ENCODE results near the gene DDC.

The DDC gene

GRCh38 chr7:50450590-50451032 lies 114.6 kb downstream of the DDC start:
- DNase-seq, result no peak

DNA sequence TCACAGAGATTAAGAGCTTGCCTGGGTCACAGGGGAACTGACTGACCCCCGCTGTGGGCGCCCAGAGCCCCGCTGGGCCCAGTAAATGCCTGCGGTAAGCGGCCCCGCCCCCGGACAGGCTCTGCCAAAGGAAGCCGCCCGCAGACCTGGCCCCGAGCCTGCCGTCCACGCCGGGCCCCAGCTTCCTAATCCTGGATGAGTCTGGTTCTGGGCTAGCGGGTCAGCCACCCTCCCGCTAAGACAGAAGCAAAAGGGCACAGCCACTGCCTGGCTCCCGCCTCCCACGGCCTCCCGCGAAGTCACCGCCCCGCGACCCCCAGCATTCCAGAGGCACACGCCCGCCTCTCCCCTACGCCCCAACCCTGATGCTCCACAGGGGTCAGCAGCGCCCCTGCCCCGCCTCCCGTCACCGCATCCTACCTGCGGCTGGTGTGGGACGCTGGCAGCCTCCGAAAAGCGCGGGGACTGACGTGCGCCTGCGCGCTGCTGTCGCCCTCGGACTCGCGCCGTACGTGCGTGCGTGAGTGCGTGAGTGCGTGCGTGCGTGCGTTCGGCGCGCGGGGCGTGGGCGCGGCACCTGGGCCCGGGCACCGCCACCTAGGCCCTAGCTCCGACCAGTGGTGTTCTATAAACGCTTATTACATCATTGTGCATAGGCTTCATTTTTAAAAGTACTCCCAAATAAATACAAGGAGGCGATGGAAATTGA lies 115.2 kb downstream of the DDC start, which contains the start of gene FIGNL1:
FIGNL1 (minus strand) TSS at position 470 of the 709 bp plus-strand sequence. CDS start 3,063 bp downstream, outside the sequence.
- peak; percentile 52 to 76 for DNase-seq

GRCh38 chr7:50449501-50449880 lies 115.7 kb downstream of the DDC start:
- peak in 1 of 2 experiments; percentile 10 for DNase-seq

DNA sequence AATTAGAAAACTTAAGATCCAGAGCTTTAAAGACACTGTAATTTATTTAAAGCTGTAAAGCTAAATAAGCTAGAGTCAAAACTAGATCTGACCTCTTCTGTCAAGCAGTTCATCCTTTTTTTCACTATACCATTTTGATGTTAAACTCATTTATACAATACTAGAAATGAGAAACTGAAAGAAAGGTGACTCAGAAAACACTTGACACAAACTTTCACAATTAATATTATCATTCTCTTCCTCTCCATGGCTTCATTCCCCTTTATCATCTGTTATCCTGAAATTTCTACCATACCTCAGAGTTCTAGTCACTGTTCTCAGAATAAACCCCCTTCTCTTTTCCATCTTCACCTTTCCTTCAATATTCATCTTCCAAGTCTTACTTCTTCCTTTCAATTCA lies 116.4 kb downstream of the DDC start:
- DNase-seq, result no peak

DNA sequence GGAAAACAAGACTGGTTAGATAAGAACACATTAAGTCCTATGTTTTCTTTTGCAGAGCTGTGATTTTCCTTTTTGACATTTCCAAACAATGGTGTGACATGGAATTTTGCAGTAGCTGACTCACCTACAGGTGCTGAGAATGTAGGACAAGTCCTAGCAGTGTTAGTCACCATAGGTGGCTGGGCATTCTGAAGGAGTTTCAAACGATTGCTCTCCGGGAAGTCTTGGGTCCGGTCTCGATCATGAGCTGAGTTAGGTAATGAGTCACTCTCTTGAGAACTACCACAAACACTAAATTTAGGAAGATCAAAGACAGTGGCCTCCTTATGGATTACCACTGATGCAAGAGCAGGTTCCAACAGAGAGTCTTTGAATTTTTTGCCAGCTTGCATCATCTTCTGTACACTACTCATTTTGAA lies 118.7 kb downstream of the DDC start:
- no peak for DNase-seq

GRCh38 chr7:50436133-50436806 lies 128.9 kb downstream of the DDC start:
- no peak for DNase-seq

DNA sequence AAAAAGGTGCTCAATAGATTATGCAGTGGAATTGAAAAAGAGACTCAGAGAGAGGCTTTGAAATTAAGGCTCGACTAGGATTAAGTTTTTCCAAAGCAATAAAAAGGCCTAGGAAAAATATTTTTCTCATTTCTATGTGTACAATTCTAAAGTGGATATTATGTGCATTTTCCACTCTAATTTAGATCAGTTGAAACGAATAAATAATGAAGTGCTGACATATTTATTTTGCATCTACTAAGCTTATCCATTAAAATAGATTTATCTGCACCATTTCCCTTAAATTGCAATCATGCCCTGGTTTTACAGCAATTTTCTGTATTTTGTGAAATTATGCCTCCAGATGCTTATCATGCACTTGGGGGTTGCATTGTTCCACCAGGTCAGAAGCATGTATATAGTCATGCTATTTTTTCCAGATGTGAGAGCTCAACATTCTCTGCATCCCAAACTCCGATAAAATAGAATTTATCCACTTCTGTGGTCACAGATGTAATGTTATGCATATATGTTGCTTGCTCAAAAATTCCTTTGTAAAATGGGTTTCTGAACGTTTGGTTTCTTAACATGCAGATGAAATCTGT lies 133.4 kb downstream of the DDC start:
- DNase-seq, result no peak

DNA sequence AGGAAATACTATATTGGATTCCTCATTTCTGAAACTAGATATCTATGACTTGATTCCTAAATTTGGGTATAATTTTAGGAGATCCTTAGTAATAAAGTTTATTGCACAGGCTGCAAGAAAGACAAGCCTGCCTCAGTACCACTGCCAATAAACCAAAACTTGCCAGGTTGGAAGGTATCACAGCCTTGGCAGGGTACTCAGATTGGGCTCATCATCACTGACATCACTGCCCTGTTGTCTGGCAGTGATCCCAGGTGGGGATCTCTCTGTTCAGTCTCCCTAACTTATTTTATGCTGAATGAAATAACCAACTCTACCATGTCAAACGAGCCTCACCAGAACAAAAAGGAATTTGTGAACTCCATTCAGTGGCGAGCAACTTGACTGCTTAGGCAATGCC lies 133.9 kb downstream of the DDC start:
- no peak for DNase-seq

GRCh38 chr7:50428911-50429310 lies 136.3 kb downstream of the DDC start:
- DNase-seq, result no peak

- DNase-seq, result no peak
These were observed 137.7 kb downstream of the DDC start for GRCh38 chr7:50427518-50427917.

- DNase-seq, result no peak
These were observed 138.7 kb downstream of the DDC start for GRCh38 chr7:50426280-50427045.

DNA sequence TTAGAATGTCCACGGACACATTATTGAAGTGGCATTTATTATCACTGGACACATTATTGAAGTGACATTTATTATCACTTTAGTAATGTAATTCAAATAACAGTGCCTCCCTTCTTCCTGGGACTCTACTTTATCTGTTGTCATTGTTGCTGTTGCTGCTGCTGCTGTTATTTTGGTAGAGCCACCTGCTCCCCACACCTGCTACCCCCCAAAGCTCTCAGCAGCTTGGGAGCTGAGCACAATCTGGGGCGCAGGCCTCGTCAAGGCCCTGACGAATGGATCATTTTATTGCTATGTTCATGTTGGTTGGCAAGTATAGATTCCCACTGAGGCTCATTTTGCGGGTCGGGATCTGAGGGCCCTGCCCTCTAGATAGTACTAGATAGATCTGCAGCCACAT lies 139.9 kb downstream of the DDC start:
- no peak for DNase-seq

GRCh38 chr7:50423860-50424259 lies 141.3 kb downstream of the DDC start:
- DNase-seq, result no peak

DNA sequence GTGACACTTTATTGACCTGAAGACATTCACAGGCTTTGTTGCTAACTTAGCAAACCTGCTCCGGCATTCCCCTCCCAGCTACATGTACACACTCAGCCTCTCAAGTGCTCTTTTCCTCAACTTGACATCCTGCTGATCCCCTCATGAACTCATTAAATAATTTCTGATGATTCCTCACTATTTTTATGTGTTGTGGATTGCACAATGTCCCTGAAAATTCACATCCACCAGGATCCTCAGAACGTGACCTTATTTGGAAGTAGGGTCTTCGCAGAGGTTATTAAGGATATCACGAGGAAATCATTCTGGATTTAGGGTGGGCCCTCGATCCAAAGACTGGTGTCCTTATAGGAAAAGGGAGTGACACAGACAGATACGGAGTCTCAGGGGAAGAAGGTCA lies 142.3 kb downstream of the DDC start:
- DNase-seq, result no peak

GRCh38 chr7:50421043-50421442 lies 144.2 kb downstream of the DDC start:
- no peak for DNase-seq

DNA sequence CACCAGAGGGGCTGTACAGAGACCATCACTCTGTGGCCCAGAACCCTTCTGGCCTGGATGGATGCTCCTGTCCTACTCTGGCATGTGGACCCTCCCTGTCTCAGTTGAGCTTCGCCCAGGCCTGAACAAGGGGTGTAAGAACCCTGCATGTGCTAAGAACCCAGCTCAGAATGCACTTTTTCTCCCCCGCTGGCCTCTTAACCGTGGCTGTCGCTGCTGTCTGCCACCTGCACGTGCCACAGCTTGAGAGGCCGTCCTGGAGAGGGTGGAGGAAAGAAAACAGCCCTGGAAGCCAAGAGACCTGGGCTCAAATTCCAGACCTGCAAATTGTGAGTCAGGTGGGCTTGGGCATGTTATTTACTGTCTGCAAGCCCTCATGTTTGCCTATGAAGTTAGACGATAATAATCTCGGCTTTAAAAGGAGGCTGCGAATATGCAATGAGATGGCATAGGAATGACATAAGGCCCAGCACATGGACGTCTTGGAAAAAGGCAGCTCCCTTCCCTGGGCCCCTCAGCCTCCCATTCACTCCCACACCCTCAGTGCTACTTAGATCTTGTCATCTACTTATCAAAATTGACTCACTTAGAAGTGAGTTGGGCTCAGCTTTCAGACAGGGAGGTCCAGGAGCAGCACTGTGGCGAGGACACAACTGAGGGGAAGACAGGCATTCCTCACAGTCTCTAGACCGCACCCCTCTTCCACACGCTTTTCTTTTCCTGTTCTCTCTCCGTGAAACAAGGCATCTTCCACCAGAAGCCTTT lies 146.5 kb downstream of the DDC start:
- peak in 1 of 2 experiments; percentile 15 for DNase-seq

- peak; percentile 64 to 84 for DNase-seq
These were observed 147.1 kb downstream of the DDC start for GRCh38 chr7:50418086-50418515.

DNA sequence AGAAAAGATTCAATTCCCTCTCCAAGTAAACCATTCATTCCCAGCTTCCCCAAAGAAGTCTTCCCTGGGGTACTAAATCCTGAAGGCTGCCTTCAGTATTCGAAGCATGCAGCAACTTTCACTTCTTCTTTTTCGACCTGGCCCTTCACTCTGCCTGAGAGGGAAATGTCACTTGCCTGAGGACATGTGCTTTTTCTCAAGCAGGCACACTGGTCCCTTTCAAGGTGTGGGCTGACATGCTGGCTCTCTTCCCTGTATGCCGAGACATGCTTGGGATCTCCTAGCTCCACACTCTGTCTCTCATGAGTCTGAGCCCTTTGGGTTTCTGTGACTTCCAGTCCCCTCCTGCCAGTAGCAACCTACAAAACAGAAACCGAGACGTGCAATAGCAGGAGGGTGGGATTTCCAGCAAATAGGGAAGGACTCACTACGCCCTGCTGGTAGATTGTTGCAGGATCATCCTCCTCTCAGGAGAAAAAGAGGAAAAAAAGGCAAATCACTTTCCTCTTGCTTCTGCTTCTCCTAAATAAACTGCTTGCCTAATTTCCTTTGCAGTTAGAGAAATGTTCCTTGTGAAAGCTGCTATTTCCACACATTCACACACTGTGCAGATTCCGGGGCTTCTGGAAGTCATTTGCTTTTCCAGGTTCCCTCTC lies 148.6 kb downstream of the DDC start:
- no peak for DNase-seq

GRCh38 chr7:50415844-50416364 lies 149.3 kb downstream of the DDC start:
- DNase-seq, result no peak

DNA sequence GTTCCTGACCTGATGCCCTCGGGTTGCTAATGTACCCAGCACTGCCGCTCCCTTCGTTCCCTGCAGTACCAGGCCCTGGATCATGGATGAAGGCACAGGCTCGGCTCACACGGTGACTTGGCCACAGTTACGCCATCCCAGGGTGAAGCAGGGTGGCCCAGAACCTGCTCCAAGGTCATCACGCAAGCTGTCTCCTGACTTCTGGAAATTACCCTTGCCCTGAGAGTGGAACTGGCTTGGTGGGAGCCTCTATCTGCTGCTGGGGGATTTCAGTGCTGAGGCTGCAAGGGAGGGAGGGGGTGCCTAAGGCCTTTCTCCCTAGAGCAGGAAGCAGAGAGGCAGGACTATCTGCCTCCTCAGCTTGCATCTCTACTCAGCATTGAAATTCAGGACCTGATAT lies 151.6 kb downstream of the DDC start:
- DNase-seq, result no peak

DNA sequence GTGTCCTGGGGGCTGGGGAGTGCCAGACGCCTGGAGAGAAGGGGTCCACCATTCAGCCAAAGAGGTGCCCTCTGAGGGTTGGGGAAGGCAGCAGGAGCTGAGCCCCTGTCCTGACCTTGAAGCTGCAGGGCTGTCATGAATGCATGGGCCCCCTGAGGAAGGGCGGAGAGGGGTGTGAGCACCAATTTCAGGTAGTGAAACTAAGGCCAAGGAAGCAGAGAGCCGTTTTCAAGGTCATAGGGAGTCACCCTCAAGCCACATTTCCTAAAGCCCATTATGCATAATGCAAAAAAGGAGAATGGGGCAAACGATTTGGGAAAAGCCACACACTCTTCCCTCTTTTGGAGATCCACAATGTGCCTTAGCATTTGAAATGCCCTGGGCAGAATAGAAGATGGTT lies 152.2 kb downstream of the DDC start:
- DNase-seq, result no peak

DNA sequence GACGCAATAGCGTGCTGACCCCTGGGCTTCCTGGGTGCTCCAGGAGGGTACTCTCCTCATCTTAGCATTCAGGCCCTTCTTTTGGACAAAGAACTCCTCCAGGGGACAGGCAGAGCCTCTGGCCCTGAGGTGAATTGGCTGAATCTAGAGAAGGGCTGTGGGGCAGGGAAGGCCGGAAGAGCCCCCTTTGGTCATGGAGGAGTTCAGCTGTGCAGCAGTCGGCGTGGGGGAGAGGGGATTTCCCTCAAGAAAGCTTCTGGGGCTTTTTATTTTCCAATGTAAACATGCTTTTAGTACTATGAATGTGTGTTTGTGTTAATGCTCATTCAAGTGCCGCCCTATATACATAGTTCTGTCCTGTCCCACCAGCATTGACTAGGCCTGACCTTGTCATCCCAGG lies 153.9 kb downstream of the DDC start:
- DNase-seq, result no peak

Measured in NCI-H524 (cell line).